ENCODE data around the gene OR13C4.

DNA sequence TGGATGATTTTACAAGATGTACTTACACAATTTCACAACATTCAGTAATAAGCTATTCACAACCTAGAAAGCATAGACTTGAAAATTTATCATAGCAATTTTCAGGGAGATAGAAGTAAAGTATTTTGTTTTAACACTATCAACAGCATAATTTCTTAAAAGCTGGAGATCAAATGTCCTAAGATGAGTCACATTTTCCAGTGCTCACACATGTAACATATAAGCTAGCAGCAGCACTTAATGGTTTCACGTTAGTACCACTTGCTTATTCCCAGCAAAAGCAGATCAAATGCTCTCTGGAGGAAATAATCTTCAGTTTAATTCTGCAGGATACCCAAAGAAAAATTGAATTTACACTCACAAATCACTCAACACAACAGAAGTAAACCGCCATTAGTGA lies 48.4 kb upstream of the OR13C4 start:
- TF ChIP-seq EZH2 (IDR thresholded peaks at IDR 0.05; ENCODE audit: borderline replicate concordance, low read length), result no peak
- TF ChIP-seq, protein P1, sequence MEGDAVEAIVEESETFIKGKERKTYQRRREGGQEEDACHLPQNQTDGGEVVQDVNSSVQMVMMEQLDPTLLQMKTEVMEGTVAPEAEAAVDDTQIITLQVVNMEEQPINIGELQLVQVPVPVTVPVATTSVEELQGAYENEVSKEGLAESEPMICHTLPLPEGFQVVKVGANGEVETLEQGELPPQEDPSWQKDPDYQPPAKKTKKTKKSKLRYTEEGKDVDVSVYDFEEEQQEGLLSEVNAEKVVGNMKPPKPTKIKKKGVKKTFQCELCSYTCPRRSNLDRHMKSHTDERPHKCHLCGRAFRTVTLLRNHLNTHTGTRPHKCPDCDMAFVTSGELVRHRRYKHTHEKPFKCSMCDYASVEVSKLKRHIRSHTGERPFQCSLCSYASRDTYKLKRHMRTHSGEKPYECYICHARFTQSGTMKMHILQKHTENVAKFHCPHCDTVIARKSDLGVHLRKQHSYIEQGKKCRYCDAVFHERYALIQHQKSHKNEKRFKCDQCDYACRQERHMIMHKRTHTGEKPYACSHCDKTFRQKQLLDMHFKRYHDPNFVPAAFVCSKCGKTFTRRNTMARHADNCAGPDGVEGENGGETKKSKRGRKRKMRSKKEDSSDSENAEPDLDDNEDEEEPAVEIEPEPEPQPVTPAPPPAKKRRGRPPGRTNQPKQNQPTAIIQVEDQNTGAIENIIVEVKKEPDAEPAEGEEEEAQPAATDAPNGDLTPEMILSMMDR (conservative IDR thresholded peaks at IDR 0.05 in 1 of 2, IDR thresholded peaks at IDR 0.05 in 1 of 2; ENCODE audit: extremely low read depth in 1 of 2, insufficient read depth in 1 of 2, low read depth in 1 of 2, low read length in 2 of 2), result no peak
